ENCODE data around the gene JPH4.

JPH4 gene

GRCh38 chr14:23579311-23579630 is 681 bp upstream of the JPH4 start:
- DNase-seq (ENCODE audit: low spot score), result no peak

GRCh38 chr14:23577710-23578392 is 739 bp downstream of the JPH4 start:
- DNase-seq (ENCODE audit: low spot score), result no peak

GRCh38 chr14:23577004-23577681 is 1.4 kb downstream of the JPH4 start:
- DNase-seq (ENCODE audit: low spot score), result no peak

GRCh38 chr14:23573384-23574015 is 5.1 kb downstream of the JPH4 start:
- no peak for DNase-seq (ENCODE audit: low spot score)

GRCh38 chr14:23572836-23573235 is 5.8 kb downstream of the JPH4 start:
- DNase-seq (ENCODE audit: low spot score), result no peak

- no peak for DNase-seq (ENCODE audit: low spot score)
Observed at GRCh38 chr14:23572524-23572828, 6.1 kb downstream of the JPH4 start.

GRCh38 chr14:23571701-23572523 is 6.7 kb downstream of the JPH4 start:
- DNase-seq (ENCODE audit: low spot score), result no peak

- no peak for DNase-seq (ENCODE audit: low spot score)
Observed at GRCh38 chr14:23570806-23571483, 7.6 kb downstream of the JPH4 start.

- no peak for DNase-seq (ENCODE audit: low spot score)
Observed at GRCh38 chr14:23569443-23570151, 9.0 kb downstream of the JPH4 start.

- DNase-seq (ENCODE audit: low spot score), result no peak
Observed at GRCh38 chr14:23568600-23569331, 9.8 kb downstream of the JPH4 start.

- no peak for DNase-seq (ENCODE audit: low spot score)
Observed at GRCh38 chr14:23568021-23568599, 10.5 kb downstream of the JPH4 start.

- peak; percentile 95 for DNase-seq (ENCODE audit: low spot score)
Observed at GRCh38 chr14:23567186-23568020, 11.2 kb downstream of the JPH4 start, which contains the start of gene AP1G2. TSS of gene AP1G2 (minus strand) at chr14:23567791. CDS start at chr14:23567314, 477 bp downstream.

- no peak for DNase-seq (ENCODE audit: low spot score)
Observed at GRCh38 chr14:23566778-23567185, 11.8 kb downstream of the JPH4 start.

GRCh38 chr14:23566112-23566777 is 12.3 kb downstream of the JPH4 start:
- DNase-seq (ENCODE audit: low spot score), result no peak

- DNase-seq (ENCODE audit: low spot score), result no peak
Observed at GRCh38 chr14:23565626-23566025, 13.0 kb downstream of the JPH4 start.

GRCh38 chr14:23564876-23565275 is 13.7 kb downstream of the JPH4 start:
- DNase-seq (ENCODE audit: low spot score), result no peak

GRCh38 chr14:23564181-23564812 is 14.3 kb downstream of the JPH4 start:
- no peak for DNase-seq (ENCODE audit: low spot score)

- DNase-seq (ENCODE audit: low spot score), result no peak
Observed at GRCh38 chr14:23563473-23564180, 15.0 kb downstream of the JPH4 start.
